Activated CD4-positive, alpha-beta T cell treated with anti-CD3 and anti-CD28 coated beads, Interleukin-2, amount 10 ng/mL, durations not matched to agents 24 days and 14 days (primary cell): ENCODE measurements around the gene CAD. TPM values are rescaled to one million over a fixed set of nuclear protein-coding genes. Genes with fewer than 3 reads are reported as not detected.

Experiments used
- DNase-seq: peaks from one replicate; pipeline ENCODE4 v3.0.0; 2022
- H3K27ac Mint-ChIP-seq: one replicate; pipeline ENCODE4 v1.8.0; 2022; ENCODE audit warnings: mild to moderate bottlenecking, mixed read lengths
- H3K27me3 Mint-ChIP-seq: one replicate; pipeline ENCODE4 v1.8.0; 2022; ENCODE audit warnings: mixed read lengths
- H3K36me3 Mint-ChIP-seq: one replicate; pipeline ENCODE4 v1.8.0; 2022; ENCODE audit warnings: low read depth, mild to moderate bottlenecking, mixed read lengths
- H3K4me1 Mint-ChIP-seq: one replicate; pipeline ENCODE4 v1.8.0; 2021; ENCODE audit warnings: mixed read lengths
- H3K4me3 Mint-ChIP-seq: one replicate; pipeline ENCODE4 v1.8.0; 2022; ENCODE audit warnings: mild to moderate bottlenecking, moderate library complexity, mixed read lengths
- H3K9me3 Mint-ChIP-seq: one replicate; pipeline ENCODE4 v1.8.0; 2021; ENCODE audit warnings: mixed read lengths
- intact Hi-C: fragments of 100-400 bp; cut with micrococcal nuclease; formaldehyde crosslinking; loops from one replicate; pipeline ENCODE4 v1.15.1; 2023
- total RNA-seq: library from RNA; stranded (reverse); gene quantifications from 2 replicates; pipeline ENCODE4 v1.2.3, GENCODE V29; 2022

CAD gene
- total RNA-seq, 1 donor from 2014 or later, result 159 TPM

- intact Hi-C loops, result no loop called here
- Mint-ChIP-seq H3K4me3 (no peak overlapping the region), H3K27ac (no peak overlapping the region), H3K27me3 (peaks cover 15% of the 10 kb centered on the region), H3K9me3 (no peaks in the 10 kb centered on the region), H3K4me1 (peaks cover 4% of the 10 kb centered on the region), H3K36me3 (no peaks in the 10 kb centered on the region)
- DNase-seq, result no peak
Observed at GRCh38 chr2:27278010-27278409, 60.8 kb downstream of the CAD start.

- Mint-ChIP-seq H3K27ac (no peak overlapping the region), H3K9me3 (no peaks in the 10 kb centered on the region), H3K4me1 (peaks cover 4% of the 10 kb centered on the region), H3K36me3 (no peaks in the 10 kb centered on the region), H3K27me3 (peaks cover 19% of the 10 kb centered on the region), H3K4me3 (no peak overlapping the region)
- intact Hi-C loops, result loop anchor here (1.0 to 5.0 kb wide), 4 partner anchors 16 to 319 kb away; no protein-coding TSS in a partner anchor
- no peak for DNase-seq
Observed at GRCh38 chr2:27280826-27281225, 63.7 kb downstream of the CAD start.

DNA sequence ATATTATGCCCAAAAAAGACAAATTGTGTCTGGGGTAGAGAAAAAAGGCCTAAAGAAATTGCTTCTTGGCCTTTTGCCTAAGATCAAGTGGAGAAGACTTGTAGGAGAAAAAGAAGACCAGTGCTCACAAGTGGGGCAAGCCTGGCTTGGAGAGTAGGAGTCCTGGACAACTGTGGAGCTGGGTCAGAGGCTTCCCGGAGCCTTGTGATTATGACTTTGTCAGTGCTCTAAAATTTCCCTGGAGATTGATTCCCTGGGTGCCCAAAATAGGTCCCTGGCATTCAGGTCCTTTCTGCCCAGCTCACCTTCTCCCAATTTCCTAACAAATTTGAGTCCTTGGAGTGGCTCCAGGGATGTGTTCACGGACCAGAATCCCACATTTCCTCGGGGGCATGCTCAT lies 64.3 kb downstream of the CAD start:
- H3K4me1 Mint-ChIP-seq, result peaks cover 4% of the 10 kb centered on the region
- intact Hi-C loops, result loop anchor here (2.0 to 5.0 kb wide), 2 partner anchors 17 to 319 kb away; no protein-coding TSS in a partner anchor

GRCh38 chr2:27281855-27282559 lies 64.8 kb downstream of the CAD start, which contains the start of gene TRIM54:
Gene TRIM54, plus strand, starts transcription at chr2:27282429. Its CDS starts 303 bp downstream, at chr2:27282732.
- DNase-seq, result no peak
- Mint-ChIP-seq H3K4me3 (no peak within 1 kb of the TSS), H3K27me3 (peaks cover 26% of the 10 kb centered on the region), H3K36me3 (no peaks in the 10 kb centered on the region), H3K9me3 (no peaks in the 10 kb centered on the region), H3K27ac (no peak within 1 kb of the TSS), H3K4me1 (peaks cover 4% of the 10 kb centered on the region)
- intact Hi-C loops, result loop anchor here (2.0 to 5.0 kb wide), 2 partner anchors 17 to 320 kb away; no protein-coding TSS in a partner anchor

More for the DNA sequence above, 64.3 kb downstream of the CAD start:
- DNase-seq, result no peak
- H3K36me3 Mint-ChIP-seq, result no peaks in the 10 kb centered on the region
- H3K9me3 Mint-ChIP-seq, result no peaks in the 10 kb centered on the region
- H3K27me3 Mint-ChIP-seq, result peaks cover 21% of the 10 kb centered on the region
- H3K27ac Mint-ChIP-seq, result no peak overlapping the region
- no peak overlapping the region for H3K4me3 Mint-ChIP-seq

DNA sequence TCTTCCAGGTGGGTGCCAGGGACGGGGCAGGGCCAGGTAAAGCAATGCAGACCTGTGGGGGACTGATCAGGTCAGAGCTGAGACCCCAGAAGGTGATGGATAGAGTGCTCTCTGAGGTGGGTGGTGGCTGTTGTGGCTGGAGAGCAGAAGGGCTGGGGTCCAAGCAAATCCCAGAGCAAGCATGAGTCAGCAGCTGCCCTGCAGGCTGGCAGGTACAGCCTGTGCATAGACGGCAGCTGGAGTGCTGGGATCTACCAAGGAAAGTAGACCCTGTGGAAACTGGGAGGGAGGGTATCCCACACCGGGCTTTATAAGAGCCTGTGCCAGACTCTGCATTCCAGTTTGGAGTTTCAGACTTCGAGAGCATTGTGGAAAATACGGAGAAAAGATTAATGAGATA lies 65.7 kb downstream of the CAD start:
- Mint-ChIP-seq H3K27ac (no peak overlapping the region), H3K4me3 (no peak overlapping the region), H3K36me3 (no peaks in the 10 kb centered on the region), H3K4me1 (peaks cover 4% of the 10 kb centered on the region), H3K9me3 (no peaks in the 10 kb centered on the region), H3K27me3 (peaks cover 27% of the 10 kb centered on the region)
- DNase-seq, result no peak
- intact Hi-C loops, result loop anchor here (5.0 kb wide), 1 partner anchor 321 kb away; no protein-coding TSS in a partner anchor

DNA sequence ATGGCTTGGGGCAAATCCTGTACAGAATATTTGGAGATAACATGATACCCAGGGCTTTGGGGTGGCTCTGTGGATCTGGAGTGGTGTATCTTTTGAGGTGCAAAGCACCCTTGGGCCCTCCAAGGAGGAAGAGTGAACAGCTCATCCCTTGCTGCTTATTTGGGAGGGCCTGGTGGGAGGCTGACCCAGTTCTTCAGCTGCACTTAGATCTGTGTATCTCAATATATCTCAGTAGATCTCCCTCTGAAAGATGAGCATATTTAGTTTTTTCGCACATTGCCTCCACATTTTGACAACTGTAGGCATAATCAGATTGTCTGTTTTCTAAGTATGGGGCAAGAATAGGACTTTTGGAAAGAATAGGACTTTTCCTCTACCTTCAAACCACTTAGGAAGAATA lies 67.8 kb downstream of the CAD start:
- Mint-ChIP-seq H3K27me3 (peaks cover 32% of the 10 kb centered on the region), H3K36me3 (no peaks in the 10 kb centered on the region), H3K9me3 (no peaks in the 10 kb centered on the region), H3K27ac (no peak overlapping the region), H3K4me1 (peaks cover under 1% of the 10 kb centered on the region), H3K4me3 (no peak overlapping the region)
- intact Hi-C loops, result loop anchor here (5.0 kb wide), 1 partner anchor 323 kb away; no protein-coding TSS in a partner anchor
- DNase-seq, result no peak

DNA sequence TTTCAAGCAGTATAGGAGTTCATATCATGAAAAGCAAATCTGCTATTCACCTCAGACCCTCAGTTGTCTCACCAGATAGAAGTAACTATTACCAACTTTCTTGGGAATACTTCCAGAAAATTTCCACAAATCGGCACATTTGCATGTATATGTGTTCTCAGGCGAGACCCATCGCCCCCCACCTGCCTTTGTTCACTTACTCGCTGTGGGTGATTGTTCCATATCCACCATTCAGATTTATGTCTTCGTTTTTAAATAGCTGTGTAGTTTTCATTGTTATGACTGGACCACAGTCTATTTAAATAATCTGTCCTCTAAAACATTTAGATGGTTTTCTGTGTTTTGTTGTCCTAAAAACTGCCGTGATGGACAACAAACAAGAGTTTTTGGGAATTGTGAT lies 68.3 kb downstream of the CAD start:
- no peaks in the 10 kb centered on the region for H3K4me1 Mint-ChIP-seq
- H3K27me3 Mint-ChIP-seq, result peaks cover 32% of the 10 kb centered on the region
- H3K4me3 Mint-ChIP-seq, result no peak overlapping the region
- no peaks in the 10 kb centered on the region for H3K36me3 Mint-ChIP-seq
- intact Hi-C loops, result no loop called here
- no peak for DNase-seq
- H3K27ac Mint-ChIP-seq, result no peak overlapping the region
- H3K9me3 Mint-ChIP-seq, result no peaks in the 10 kb centered on the region

DNA sequence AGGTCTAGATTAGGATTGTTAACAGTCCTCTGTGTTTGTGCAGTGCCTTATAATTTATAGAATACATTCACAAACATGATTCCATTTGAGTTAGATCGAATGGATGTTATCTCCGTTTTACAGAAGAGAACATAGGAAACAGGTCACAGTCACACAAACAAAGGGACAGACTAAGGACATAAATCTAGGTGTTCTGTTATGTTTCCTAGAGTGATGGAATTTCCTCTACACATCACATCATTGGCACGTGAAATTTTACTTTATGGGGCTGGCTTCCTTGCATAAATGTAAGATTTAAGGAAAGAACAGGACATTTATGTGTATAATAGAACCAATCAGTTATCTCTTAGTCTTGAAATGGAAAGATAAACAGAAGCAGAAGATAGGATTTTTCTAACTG lies 71.4 kb downstream of the CAD start:
- intact Hi-C loops, result no loop called here
- Mint-ChIP-seq H3K36me3 (no peaks in the 10 kb centered on the region), H3K4me3 (no peak overlapping the region), H3K4me1 (no peaks in the 10 kb centered on the region), H3K9me3 (no peaks in the 10 kb centered on the region), H3K27me3 (peaks cover 43% of the 10 kb centered on the region), H3K27ac (no peak overlapping the region)
- DNase-seq, result no peak

- H3K27me3 Mint-ChIP-seq, result peaks cover 38% of the 10 kb centered on the region
- H3K4me1 Mint-ChIP-seq, result no peaks in the 10 kb centered on the region
- H3K9me3 Mint-ChIP-seq, result no peaks in the 10 kb centered on the region
- intact Hi-C loops, result no loop called here
- DNase-seq, result no peak
- H3K4me3 Mint-ChIP-seq, result no peak overlapping the region
- H3K36me3 Mint-ChIP-seq, result no peaks in the 10 kb centered on the region
- H3K27ac Mint-ChIP-seq, result no peak overlapping the region
Observed at GRCh38 chr2:27290549-27290948, 73.4 kb downstream of the CAD start.

- intact Hi-C loops, result no loop called here
- no peak overlapping the region for H3K4me3 Mint-ChIP-seq
- H3K4me1 Mint-ChIP-seq, result no peaks in the 10 kb centered on the region
- no peak for DNase-seq
- H3K9me3 Mint-ChIP-seq, result no peaks in the 10 kb centered on the region
- no peak overlapping the region for H3K27ac Mint-ChIP-seq
- H3K36me3 Mint-ChIP-seq, result no peaks in the 10 kb centered on the region
- H3K27me3 Mint-ChIP-seq, result peaks cover 34% of the 10 kb centered on the region
Observed at GRCh38 chr2:27291865-27292264, 74.7 kb downstream of the CAD start.

Other genes with a start within 250 kb of the CAD start
- 2.5 and 3.6 TPM in 2 replicates for gene MAPRE3, start 246.7 kb upstream of the CAD start, total RNA-seq
- gene TMEM214, start 184.4 kb upstream of the CAD start, total RNA-seq, result 93.4 and 98.6 TPM in 2 replicates
- gene AGBL5, start 165.7 kb upstream of the CAD start, total RNA-seq, result 13.9 and 14.1 TPM in 2 replicates
- gene OST4, start 145.7 kb upstream of the CAD start, total RNA-seq, result 314 and 326 TPM in 2 replicates
- gene EMILIN1, start 138.8 kb upstream of the CAD start, total RNA-seq, result 1.1 and 1.4 TPM in 2 replicates
- 13.4 and 13.9 TPM in 2 replicates for gene KHK, start 130.6 kb upstream of the CAD start, total RNA-seq
- gene CGREF1, start 98.2 kb upstream of the CAD start, total RNA-seq, result 14.4 and 15.1 TPM in 2 replicates
- gene ABHD1, start 93.6 kb upstream of the CAD start, total RNA-seq, result 0.23 and 0.28 TPM in 2 replicates
- gene PREB, start 82.7 kb upstream of the CAD start, total RNA-seq, result 85.4 and 88.3 TPM in 2 replicates
- not detected in 2 replicates for gene PRR30, start 78.0 kb upstream of the CAD start, total RNA-seq
- gene TCF23, start 68.4 kb upstream of the CAD start, total RNA-seq, result not detected in 2 replicates
- 109 and 120 TPM in 2 replicates for gene ATRAID, start 5.3 kb upstream of the CAD start, total RNA-seq
- gene SLC5A6, start 5.1 kb upstream of the CAD start, total RNA-seq, result 87.1 and 97.9 TPM in 2 replicates
- gene SLC30A3, start 45.7 kb downstream of the CAD start, total RNA-seq, result 1.4 and 2.2 TPM in 2 replicates
- gene DNAJC5G, start 58.1 kb downstream of the CAD start, total RNA-seq, result not detected in 2 replicates
- 0.33 and 0.47 TPM in 2 replicates for gene TRIM54, start 65.1 kb downstream of the CAD start, total RNA-seq
- 1.9 and 2.7 TPM in 2 replicates for gene UCN, start 91.1 kb downstream of the CAD start, total RNA-seq
- gene MPV17, start 105.7 kb downstream of the CAD start, total RNA-seq, result 86.8 and 89.1 TPM in 2 replicates
- 80.1 and 83.8 TPM in 2 replicates for gene GTF3C2, start 139.4 kb downstream of the CAD start, total RNA-seq
- 51.2 and 52.0 TPM in 2 replicates for gene EIF2B4, start 153.0 kb downstream of the CAD start, total RNA-seq
- 120 and 128 TPM in 2 replicates for gene SNX17, start 153.2 kb downstream of the CAD start, total RNA-seq
- gene ZNF513, start 163.4 kb downstream of the CAD start, total RNA-seq, result 11.1 and 13.5 TPM in 2 replicates
- 165 and 167 TPM in 2 replicates for gene PPM1G, start 192.2 kb downstream of the CAD start, total RNA-seq
- 93.9 and 94.7 TPM in 2 replicates for gene NRBP1, start 211.3 kb downstream of the CAD start, total RNA-seq
- gene KRTCAP3, start 225.0 kb downstream of the CAD start, total RNA-seq, result 4.6 and 5.2 TPM in 2 replicates